WTC11 (cell line): ENCODE data around the gene GPR176. TPM values are rescaled to one million over a fixed set of nuclear protein-coding genes. Genes with fewer than 3 reads are reported as not detected.
A peak's percentile ranks its signal among the peaks of the same experiment; 100 is the strongest.

Experiments used
- ATAC-seq: fragments of 200-7000 bp; cut with Tn5 transposase; 2 replicates; pipeline ENCODE4 v1.10.0; 2021; ENCODE audit warnings: mild to moderate bottlenecking, moderate library complexity
- CTCF ChIA-PET: fragments of 300-600 bp; sonication (Branson Sonifier 250); formaldehyde crosslinking; loops from one replicate; lab custom pipeline; 2021; ENCODE audit warnings: antibody characterized with exemption; lab: Charles Lee
- POLR2A ChIA-PET: fragments of 350-600 bp; sonication (Branson Sonifier 250); formaldehyde crosslinking; loops from one replicate; lab custom pipeline; 2021; ENCODE audit warnings: antibody characterized with exemption; lab: Charles Lee
- DNase-seq: peaks from one replicate; pipeline ENCODE4 v3.0.0; 2021; ENCODE audit warnings: low spot score
- H3K27ac Mint-ChIP-seq: 2 replicates; pipeline ENCODE4 v1.8.0; 2021; ENCODE audit warnings: mixed read lengths
- H3K27me3 Mint-ChIP-seq: 2 replicates; pipeline ENCODE4 v1.8.0; 2021; ENCODE audit warnings: low read depth, mild to moderate bottlenecking, moderate library complexity, mixed read lengths
- H3K36me3 Mint-ChIP-seq: 2 replicates; pipeline ENCODE4 v1.8.0; 2021; ENCODE audit warnings: mixed read lengths
- H3K4me1 Mint-ChIP-seq: 2 replicates; pipeline ENCODE4 v1.8.0; 2022; ENCODE audit warnings: mixed read lengths
- H3K4me3 Mint-ChIP-seq: 2 replicates; pipeline ENCODE4 v1.8.0; 2021; ENCODE audit warnings: mild to moderate bottlenecking, moderate library complexity, mixed read lengths
- H3K9me3 Mint-ChIP-seq: 2 replicates; pipeline ENCODE4 v1.8.0; 2021; ENCODE audit warnings: mixed read lengths
- ATF1 ChIP-seq: sonication (generic); formaldehyde crosslinking; IDR thresholded peaks from 2 replicates; pipeline ENCODE4 v1.8.1; 2023; ENCODE audit warnings: mild to moderate bottlenecking, moderate library complexity, missing genetic modification reagents
- EMX1 ChIP-seq: fragments of 250-450 bp; sonication (Bioruptor Pico); IDR thresholded peaks from 2 replicates; pipeline ENCODE4 v1.8.0; 2021; ENCODE audit warnings: mild to moderate bottlenecking
- HMGA2 ChIP-seq: fragments of 250-450 bp; sonication (Bioruptor Pico); IDR thresholded peaks from 2 replicates; pipeline ENCODE4 v1.4.0; 2021; ENCODE audit warnings: mild to moderate bottlenecking, moderate library complexity
- KAT7 ChIP-seq: sonication (generic); formaldehyde crosslinking; IDR thresholded peaks from 2 replicates; pipeline ENCODE4 v1.8.1; 2023; ENCODE audit warnings: missing genetic modification reagents, mild to moderate bottlenecking, borderline replicate concordance
- SMAD4 ChIP-seq: sonication (generic); formaldehyde crosslinking; IDR thresholded peaks from 2 replicates; pipeline ENCODE4 v1.8.0; 2022; ENCODE audit warnings: mild to moderate bottlenecking, missing genetic modification reagents
- TEAD1 ChIP-seq: sonication (generic); formaldehyde crosslinking; IDR thresholded peaks from 2 replicates; pipeline ENCODE4 v1.8.0; 2022; ENCODE audit warnings: mild to moderate bottlenecking, missing genetic modification reagents
- TEAD4 ChIP-seq: sonication (generic); formaldehyde crosslinking; IDR thresholded peaks from 2 replicates; pipeline ENCODE4 v1.8.0; 2022; ENCODE audit warnings: mild to moderate bottlenecking, missing genetic modification reagents
- ZNF121 ChIP-seq: sonication (generic); formaldehyde crosslinking; IDR thresholded peaks from 2 replicates; pipeline ENCODE4 v1.8.0; 2023; ENCODE audit warnings: missing genetic modification reagents
- ZNF416 ChIP-seq: fragments of 250-450 bp; sonication (Bioruptor Pico); IDR thresholded peaks from 2 replicates; pipeline ENCODE4 v1.9.0; 2021; ENCODE audit warnings: mild to moderate bottlenecking, inconsistent platforms
- total RNA-seq: library from RNA; stranded (reverse); gene quantifications from 3 replicates; pipeline ENCODE4 v1.2.3, GENCODE V29; 2021
- TF ChIP-seq, protein P1 (sequence below): fragments of 250-450 bp; sonication (Bioruptor Pico); conservative IDR thresholded peaks from 2 replicates; pipeline ENCODE4 v1.9.0; 2021; ENCODE audit warnings: mild to moderate bottlenecking
- TF ChIP-seq, protein P2 (sequence below): sonication (generic); formaldehyde crosslinking; IDR thresholded peaks from 2 replicates; pipeline ENCODE4 v1.8.0; 2022; ENCODE audit warnings: mild to moderate bottlenecking, missing genetic modification reagents
- TF ChIP-seq, protein P3 (sequence below): sonication (generic); formaldehyde crosslinking; IDR thresholded peaks from 2 replicates; pipeline ENCODE4 v1.8.1; 2023; ENCODE audit warnings: mild to moderate bottlenecking, missing genetic modification reagents, borderline replicate concordance
- TF ChIP-seq, protein P4 (sequence below): sonication (generic); formaldehyde crosslinking; IDR thresholded peaks from 2 replicates; pipeline ENCODE4 v1.8.1; 2022; ENCODE audit warnings: low read depth, mild to moderate bottlenecking, moderate library complexity, missing genetic modification reagents, borderline replicate concordance
- TF ChIP-seq, protein P5 (sequence below): sonication (generic); formaldehyde crosslinking; IDR thresholded peaks from 2 replicates; pipeline ENCODE4 v1.8.1; 2023; ENCODE audit warnings: mild to moderate bottlenecking, missing genetic modification reagents

The GPR176 gene
- total RNA-seq, 1 experiment from 2014 or later, result 117 TPM

DNA sequence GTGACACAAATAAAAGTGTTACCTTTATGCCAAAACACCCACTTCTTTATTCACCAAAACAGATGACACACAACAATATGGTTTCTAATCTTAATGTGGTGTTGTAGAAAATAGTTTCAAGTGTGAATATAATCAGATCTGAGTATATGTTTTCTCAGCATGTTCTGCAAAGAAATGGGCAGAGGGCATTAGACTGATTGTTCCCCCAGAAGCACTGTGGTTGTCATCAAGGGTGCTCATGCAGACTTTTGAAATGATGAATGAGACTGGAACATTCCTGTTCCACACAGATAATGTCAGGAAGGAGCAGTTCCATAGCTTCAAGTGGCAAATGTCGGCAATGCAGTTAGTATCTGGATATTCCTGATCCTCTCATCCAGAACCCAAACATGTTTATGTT, 37.5 kb downstream of the GPR176 start (continued):
- TF ChIP-seq, protein P1, sequence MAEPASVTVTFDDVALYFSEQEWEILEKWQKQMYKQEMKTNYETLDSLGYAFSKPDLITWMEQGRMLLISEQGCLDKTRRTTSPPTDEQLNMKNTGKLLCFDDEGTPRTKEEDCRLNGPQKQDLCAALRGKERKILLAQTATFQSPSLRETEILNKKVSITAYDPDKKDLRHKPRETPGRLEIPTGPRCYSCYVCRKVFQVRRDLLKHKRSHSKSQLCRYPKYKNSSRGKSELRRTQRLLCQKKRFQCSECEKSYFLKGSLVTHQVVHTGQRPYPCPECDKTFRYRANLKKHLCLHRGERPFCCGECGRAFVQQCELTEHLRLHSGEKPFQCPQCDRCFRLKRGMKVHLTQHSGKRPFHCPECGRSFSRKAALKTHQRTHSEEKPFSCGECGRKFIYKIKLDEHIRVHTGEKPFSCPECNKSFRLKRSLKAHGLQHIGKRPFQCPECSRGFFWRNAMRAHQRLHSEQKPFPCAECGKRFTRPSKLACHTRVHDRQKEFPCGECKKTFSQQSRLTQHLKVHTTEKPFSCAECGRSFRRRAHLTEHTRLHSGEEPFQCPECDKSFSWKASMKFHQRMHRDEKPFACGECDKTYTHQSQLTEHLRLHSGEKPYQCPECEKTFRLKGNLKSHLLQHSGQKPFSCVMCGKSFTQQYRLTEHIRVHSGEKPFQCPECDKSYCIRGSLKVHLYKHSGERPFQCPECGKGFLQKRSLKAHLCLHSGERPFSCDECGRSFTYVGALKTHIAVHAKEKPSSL, result no peak
- no peak for TF ChIP-seq HMGA2 (CRISPR knock-in tag)
- TF ChIP-seq ZNF416, result no peak
- TF ChIP-seq SMAD4 (CRISPR knock-in tag), result no peak
- TF ChIP-seq, protein P2, sequence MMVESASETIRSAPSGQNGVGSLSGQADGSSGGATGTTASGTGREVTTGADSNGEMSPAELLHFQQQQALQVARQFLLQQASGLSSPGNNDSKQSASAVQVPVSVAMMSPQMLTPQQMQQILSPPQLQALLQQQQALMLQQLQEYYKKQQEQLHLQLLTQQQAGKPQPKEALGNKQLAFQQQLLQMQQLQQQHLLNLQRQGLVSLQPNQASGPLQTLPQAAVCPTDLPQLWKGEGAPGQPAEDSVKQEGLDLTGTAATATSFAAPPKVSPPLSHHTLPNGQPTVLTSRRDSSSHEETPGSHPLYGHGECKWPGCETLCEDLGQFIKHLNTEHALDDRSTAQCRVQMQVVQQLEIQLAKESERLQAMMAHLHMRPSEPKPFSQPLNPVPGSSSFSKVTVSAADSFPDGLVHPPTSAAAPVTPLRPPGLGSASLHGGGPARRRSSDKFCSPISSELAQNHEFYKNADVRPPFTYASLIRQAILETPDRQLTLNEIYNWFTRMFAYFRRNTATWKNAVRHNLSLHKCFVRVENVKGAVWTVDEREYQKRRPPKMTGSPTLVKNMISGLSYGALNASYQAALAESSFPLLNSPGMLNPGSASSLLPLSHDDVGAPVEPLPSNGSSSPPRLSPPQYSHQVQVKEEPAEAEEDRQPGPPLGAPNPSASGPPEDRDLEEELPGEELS (CRISPR knock-in tag), result no peak
- no peak for TF ChIP-seq KAT7 (CRISPR knock-in tag)
- TF ChIP-seq ZNF121, result no peak
- no peak for TF ChIP-seq ATF1 (CRISPR knock-in tag)
- TF ChIP-seq, protein P3, sequence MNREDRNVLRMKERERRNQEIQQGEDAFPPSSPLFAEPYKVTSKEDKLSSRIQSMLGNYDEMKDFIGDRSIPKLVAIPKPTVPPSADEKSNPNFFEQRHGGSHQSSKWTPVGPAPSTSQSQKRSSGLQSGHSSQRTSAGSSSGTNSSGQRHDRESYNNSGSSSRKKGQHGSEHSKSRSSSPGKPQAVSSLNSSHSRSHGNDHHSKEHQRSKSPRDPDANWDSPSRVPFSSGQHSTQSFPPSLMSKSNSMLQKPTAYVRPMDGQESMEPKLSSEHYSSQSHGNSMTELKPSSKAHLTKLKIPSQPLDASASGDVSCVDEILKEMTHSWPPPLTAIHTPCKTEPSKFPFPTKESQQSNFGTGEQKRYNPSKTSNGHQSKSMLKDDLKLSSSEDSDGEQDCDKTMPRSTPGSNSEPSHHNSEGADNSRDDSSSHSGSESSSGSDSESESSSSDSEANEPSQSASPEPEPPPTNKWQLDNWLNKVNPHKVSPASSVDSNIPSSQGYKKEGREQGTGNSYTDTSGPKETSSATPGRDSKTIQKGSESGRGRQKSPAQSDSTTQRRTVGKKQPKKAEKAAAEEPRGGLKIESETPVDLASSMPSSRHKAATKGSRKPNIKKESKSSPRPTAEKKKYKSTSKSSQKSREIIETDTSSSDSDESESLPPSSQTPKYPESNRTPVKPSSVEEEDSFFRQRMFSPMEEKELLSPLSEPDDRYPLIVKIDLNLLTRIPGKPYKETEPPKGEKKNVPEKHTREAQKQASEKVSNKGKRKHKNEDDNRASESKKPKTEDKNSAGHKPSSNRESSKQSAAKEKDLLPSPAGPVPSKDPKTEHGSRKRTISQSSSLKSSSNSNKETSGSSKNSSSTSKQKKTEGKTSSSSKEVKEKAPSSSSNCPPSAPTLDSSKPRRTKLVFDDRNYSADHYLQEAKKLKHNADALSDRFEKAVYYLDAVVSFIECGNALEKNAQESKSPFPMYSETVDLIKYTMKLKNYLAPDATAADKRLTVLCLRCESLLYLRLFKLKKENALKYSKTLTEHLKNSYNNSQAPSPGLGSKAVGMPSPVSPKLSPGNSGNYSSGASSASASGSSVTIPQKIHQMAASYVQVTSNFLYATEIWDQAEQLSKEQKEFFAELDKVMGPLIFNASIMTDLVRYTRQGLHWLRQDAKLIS (CRISPR knock-in tag), result no peak
- no peak for TF ChIP-seq EMX1
- TF ChIP-seq TEAD1 (CRISPR knock-in tag), result no peak

DNA sequence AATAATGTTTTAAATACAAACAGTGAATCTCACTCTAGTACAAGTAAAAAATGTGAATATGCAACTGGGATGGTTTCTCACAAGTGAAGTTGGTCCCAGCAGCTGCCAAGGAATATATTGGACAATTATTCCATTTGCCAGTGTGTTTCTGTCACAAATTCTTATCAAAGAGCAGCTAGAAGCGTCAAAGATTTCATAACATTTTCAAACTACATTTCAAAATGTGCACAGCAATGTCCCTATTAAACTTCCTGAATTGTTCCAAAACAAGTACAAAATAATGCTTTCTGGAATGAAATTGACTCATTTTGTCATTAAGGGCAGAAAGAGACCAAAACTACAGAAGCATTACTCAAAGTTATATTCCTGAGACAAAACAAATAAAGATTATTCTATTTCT, 38.3 kb downstream of the GPR176 start:
- no peak for DNase-seq
- Mint-ChIP-seq H3K4me1 (peaks cover 44% of the 10 kb centered on the region), H3K36me3 (peaks cover 17% of the 10 kb centered on the region), H3K9me3 (no peaks in the 10 kb centered on the region), H3K4me3 (no peak overlapping the region), H3K27ac (peak overlapping the region; percentile 28; the same call in 1 of the 2 replicates)
- ATAC-seq, result no peak
- ChIA-PET POLR2A (no interaction called here), CTCF (interaction anchor here (0.6 kb wide), 1 partner anchor 191 kb away, joined by 4 read pairs; no protein-coding TSS in a partner anchor)
- TF ChIP-seq TEAD4 (CRISPR knock-in tag), result no peak
- TF ChIP-seq, protein P4, sequence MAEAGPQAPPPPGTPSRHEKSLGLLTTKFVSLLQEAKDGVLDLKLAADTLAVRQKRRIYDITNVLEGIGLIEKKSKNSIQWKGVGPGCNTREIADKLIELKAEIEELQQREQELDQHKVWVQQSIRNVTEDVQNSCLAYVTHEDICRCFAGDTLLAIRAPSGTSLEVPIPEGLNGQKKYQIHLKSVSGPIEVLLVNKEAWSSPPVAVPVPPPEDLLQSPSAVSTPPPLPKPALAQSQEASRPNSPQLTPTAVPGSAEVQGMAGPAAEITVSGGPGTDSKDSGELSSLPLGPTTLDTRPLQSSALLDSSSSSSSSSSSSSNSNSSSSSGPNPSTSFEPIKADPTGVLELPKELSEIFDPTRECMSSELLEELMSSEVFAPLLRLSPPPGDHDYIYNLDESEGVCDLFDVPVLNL (CRISPR knock-in tag), result no peak
- TF ChIP-seq, protein P5, sequence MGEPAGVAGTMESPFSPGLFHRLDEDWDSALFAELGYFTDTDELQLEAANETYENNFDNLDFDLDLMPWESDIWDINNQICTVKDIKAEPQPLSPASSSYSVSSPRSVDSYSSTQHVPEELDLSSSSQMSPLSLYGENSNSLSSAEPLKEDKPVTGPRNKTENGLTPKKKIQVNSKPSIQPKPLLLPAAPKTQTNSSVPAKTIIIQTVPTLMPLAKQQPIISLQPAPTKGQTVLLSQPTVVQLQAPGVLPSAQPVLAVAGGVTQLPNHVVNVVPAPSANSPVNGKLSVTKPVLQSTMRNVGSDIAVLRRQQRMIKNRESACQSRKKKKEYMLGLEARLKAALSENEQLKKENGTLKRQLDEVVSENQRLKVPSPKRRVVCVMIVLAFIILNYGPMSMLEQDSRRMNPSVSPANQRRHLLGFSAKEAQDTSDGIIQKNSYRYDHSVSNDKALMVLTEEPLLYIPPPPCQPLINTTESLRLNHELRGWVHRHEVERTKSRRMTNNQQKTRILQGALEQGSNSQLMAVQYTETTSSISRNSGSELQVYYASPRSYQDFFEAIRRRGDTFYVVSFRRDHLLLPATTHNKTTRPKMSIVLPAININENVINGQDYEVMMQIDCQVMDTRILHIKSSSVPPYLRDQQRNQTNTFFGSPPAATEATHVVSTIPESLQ (CRISPR knock-in tag), result no peak
- TF ChIP-seq, all 79 proteins: peak for 0
- H3K27me3 Mint-ChIP-seq, result no peaks in the 10 kb centered on the region
